Stimulated activated CD4-positive, alpha-beta T cell treated with anti-CD3 and anti-CD28 coated beads, Interleukin-12 subunit alpha, Interleukin-12 subunit beta, amount 100 ng/mL, for 4 hours (primary cell): ENCODE results near the gene WDR3.
"Not testable (repeated sequence)": the region's sequence is repeated elsewhere in the genome, so short reads cannot be mapped to it uniquely, and the experiment has no call there.

Source experiments
- DNase-seq: peaks from one replicate; pipeline ENCODE4 v3.0.0-alpha.2; 2020

Gene WDR3

DNA sequence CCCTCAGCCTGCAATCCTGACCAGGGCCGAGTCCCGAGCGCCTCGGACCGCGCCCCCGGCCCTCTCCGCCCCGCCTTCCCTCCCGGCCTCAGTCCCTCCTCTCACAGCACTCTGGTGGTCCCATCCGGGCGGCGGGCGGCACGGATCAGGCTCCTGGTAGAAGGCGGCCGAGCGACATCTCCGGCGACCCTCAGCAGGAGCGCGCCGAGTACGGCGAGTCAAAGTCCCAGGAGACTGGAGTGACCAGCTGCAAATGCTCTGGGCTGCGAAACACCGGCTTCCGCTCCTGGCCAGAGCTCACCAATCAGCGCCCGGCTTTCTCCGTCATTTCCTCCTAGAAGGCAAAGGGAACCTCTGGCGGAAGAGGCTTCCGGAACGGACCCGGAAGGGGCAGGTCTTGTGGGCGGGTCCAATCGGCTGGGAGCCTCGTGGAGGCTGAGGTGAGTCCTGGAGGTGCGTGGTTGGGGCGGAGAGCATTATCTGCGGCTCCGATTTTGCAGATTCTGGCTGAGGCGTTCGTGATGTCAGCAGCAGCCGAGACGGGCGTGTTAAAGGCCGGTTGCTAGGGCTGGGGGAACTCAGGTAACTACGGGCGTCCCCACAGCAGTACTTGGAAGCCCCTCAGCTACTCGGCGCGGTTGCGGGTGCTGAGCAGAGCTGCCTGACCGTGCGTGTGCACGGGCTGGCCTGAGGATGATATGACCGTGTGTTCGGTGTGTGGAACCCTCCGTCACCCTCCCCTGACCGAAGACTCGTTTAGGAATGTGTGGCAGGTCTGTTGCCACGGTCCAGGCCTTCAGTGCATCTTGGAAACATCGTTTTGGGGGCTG is at the start of gene WDR3, which contains the start of gene GDAP2:
Gene WDR3 (plus strand): TSS at position 397 of the 830 bp plus-strand sequence. CDS start 3,581 bp downstream, outside the sequence.
Gene GDAP2 (minus strand): TSS at position 279 of the 830 bp plus-strand sequence. CDS start 9,264 bp downstream, outside the sequence.
- DNase-seq: peak; percentile 91

DNA sequence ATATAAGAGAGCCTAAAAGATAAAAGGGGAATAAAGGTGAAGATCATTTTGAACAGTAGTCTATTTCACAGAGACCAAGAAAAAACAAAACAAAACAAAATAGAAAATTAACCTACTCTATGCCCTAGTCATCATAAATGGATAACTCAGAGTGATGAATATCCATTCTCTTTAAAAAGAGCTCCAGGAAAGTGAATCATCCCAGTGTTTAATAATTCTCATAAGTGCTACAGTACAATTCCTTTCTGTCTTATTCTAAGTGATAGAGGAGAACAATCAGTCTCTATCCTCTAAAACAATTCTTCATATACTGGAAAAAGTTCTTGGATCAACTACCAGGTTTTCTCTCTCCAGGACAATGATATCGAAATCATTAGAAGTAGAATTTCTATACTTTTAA is 45.9 kb upstream of the WDR3 start:
- DNase-seq: no peak

DNA sequence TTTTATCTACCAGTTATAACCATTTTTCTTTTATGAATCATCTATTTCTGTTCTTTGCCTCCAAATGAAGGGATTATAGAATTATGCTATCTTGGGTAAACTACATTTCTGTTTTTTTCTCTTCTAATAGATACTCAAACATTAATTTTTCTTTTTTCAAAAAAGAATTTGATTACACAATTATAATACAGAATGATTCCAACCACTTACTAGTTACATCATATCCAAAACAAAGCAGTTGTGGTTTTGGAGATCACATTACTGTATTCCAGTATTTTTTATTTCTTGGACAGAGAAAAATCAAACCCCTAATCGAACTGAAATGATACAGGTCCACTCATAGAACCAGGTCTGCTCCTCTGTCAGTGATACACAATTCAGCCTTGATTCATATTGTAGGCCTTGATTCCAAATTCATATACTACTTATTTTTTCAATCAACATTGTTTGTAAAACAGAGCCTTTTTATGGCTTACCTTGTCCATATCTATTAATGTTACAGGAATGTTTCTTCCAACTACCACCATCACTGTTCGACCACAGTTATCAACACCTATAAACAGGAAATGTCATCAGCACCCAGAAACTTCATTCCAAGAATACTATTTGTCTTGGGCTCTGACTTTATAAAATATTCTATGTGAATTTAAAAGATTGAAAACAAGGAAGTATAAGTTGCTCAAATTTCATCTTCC is 43.3 kb upstream of the WDR3 start:
- no peak for DNase-seq

DNA sequence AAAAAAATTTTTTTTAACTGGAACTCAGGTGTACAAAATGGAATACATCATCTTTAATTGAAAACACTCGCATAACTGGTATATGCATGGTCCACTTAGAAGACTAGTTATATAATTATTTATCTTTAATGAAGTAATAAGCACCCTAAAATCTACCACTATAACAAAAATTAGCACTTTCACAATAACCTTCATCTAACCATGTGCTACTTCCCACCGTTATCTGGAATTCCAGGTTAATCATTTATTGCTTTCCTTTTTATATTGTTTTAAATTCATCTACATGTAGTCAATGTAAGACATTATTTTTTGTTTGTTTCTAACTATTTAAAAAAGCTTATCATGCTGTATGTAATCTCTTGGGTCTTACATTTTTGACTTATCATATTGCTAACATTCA is 39.1 kb upstream of the WDR3 start:
- no peak for DNase-seq

DNA sequence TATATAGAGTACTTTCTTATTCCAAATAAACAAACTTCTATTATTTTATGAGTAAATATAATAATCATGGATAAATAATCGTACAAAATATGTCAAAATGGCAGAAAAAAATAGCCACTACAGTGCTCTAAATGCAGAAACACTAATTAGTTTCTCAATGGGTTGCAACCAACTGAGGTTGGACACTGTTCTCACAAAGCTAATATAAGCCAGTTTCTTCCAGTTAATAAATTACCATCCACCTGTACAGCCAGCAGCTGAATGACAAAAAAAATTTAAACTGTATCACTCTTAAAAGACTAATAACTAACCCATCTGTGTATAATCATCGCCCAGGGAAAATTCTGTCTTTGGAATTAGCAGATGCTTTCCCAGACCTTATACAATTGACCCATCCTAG is 37.0 kb upstream of the WDR3 start:
- no peak for DNase-seq

DNA sequence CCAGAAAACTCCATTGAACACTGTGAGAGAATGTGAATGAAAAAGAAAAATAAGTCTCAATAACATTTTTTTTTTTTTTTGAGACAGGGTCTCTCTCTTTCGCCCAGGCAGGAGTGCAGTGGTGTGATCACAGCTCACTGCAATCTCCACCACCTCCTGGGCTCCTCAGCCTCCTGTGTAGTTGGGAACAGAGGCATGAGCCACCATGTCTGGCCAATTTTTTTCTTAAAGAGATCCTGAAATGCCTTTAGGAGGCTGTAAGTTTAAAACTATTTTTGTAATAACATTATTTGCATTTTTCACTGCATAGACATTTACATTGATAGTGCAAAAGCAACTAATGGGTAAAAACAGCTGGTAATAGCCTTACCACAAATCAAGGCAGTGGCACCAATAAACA is 35.5 kb upstream of the WDR3 start:
- no peak for DNase-seq

DNA sequence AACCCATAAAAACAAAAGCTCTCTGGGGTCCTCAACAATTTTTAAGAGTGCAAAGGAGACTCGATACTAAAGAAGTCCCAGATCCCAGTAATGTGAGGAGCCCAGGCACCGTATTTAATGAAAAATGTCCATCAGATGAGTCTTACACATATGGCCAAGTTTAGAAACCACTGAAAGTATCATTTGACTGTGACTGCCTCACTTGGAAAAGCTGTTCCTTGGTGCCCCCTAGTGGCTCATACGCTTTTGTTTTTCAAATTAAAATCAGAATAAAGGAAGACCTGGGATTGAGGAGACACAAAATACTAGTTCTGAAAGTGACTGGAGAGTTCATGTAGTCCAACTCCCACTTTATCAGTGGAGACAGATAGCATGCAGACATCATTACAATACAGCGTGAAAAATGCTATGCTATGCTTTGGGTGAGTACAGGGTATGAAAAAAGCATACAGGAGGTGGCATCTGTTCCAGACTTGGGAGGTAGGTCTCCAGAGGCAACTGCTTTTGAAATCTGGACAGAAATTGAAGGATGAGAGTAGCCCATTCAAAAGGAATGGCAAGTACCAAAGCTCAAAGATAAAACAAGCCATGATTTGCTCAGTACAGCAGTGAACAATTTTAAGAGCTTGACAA is 33.9 kb upstream of the WDR3 start:
- DNase-seq: peak; percentile 44

DNA sequence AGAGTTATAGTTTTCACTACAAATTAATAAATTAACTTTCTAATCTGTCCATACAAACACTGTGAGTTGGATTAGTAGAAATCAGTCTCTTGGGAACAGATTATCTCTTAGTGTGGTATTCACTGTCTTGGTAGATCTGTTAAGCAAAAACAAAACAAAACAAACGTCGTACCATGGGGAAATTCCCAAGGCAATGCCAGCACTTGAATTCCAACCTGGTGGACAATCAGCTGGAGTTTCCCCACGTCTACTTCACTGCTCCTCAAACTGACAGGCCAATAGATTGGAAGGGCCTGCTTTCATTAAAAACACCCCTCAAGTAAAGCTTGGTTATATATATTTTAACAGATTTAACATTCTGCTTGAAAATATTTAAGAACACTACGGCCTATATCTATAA is 32.0 kb upstream of the WDR3 start:
- no peak for DNase-seq

DNA sequence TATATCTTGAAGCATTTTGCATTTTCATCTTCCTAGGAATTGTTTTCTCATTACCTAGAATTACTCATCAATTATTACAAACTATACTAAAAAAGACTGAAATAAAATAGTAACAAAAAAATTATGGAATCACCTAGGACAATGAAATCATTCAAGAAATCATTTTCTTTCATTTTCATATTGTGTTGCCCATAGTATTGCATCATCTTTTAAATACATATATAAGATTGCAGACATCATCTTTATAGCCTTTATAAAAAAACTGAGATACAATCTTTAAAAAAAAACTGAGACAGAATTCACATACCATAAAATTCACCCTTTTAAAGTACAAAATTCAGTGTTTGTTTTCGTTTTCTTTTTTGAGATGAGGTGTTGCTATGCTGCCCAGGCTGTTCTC is 29.7 kb upstream of the WDR3 start:
- DNase-seq: no peak

DNA sequence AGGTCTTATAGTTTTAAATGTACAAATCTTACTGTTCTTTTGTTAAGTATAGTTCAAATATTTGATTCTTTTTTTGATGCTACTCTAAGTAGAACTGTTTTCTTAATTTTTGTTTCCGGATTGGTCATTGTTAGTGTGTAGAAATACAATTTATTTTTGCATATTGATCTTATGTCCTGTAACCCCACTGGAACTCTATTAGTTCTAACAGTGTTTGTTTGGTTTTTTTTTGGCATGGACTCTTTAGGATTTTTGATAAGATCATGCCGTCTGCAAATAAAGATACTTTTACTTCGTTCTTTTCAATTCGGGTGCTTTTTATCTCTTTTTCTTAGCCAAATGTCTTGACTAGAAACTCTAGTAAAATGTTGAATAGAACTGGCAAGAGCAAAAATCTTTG is 26.6 kb upstream of the WDR3 start:
- no peak for DNase-seq

DNA sequence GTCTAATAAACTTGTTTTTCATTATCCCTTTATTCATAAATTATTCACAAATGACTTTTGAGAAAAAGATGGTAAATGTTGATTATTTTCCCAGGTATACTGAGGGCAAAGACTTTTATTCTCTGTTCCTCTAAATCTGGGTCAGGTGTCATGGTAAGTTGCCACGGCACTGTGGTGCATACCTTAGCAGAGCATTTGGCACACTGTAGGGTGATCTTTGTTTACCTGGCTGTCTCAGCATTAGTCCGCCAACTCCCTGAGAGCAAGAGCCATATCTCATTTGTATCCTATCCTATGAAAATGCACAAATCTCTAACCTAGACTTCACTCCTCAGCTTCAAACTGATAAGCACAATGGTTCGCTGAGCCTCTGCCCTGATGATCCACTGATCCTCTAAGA is 25.1 kb upstream of the WDR3 start:
- no peak for DNase-seq

DNA sequence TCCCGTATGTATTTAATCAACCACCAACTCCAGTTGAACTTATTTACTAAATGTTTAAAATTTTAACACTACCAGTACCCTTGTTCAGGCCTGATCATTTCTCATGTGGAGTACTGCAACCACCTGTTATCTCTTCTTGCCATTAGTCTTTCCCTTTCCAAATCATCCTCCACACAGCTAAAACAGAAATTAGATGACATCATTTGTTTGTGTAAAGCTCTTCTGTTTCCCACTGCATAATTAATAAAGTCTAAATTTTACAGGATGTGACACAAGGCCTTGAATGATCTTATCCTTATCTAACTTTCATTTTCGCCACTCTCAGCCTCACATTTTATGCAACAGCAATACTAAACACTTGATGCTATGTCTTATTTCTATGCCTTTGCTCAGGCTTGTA is 24.5 kb upstream of the WDR3 start:
- no peak for DNase-seq

DNA sequence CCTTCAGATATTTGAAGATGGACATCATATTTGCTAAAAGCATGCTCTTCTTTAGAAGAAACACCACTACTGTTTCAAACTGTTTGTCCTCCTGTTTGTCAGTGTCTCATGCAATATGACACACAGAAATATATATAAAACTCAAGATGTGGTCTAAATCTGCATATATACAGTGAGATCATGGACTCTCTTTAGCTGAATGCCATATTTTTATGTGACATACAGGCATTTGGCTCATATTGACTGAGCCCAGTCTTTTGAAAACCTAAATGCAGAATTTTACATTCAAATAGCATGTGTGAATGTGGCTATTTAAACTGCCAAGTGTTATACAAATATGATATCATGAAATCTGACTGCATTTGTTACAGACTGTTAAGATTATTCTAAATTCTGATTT is 18.5 kb upstream of the WDR3 start:
- DNase-seq: no peak

DNA sequence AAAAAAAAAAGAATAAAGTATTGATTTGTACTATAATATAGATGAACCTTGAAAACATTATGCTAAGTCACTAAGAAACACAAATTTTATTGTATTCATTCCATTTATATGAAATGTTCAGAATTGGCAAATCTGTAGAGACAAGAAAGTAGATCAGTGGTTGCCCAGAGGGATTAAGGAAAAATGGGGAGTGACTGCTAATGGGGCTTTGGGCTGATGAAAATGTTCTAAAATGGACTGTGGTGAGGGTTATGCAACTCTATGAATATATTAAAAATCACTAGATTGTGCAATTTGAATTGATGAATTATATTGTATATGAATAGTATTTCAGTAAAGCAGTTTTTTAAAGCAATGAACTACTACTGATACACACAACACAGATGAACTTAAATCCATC is 10.2 kb upstream of the WDR3 start:
- no peak for DNase-seq

DNA sequence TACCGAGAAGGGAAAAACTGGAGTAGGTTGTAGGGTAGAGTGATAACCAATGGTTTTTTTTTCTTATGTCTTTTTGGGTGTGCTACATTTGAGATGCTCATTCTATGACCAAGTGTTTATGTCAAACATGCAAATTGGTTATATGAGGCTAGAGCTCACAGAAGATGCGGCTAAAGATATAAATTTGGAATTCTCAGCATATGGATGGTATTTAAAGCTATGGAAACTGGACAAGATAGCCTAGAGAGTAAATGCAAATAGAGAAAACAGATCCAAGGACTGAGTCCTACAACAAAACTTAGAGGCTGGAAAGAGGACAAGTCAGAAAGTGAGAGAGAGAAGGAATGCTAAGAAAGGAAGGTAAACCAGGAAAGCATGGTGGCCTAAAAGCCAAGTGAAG is 7.5 kb upstream of the WDR3 start:
- no peak for DNase-seq

DNA sequence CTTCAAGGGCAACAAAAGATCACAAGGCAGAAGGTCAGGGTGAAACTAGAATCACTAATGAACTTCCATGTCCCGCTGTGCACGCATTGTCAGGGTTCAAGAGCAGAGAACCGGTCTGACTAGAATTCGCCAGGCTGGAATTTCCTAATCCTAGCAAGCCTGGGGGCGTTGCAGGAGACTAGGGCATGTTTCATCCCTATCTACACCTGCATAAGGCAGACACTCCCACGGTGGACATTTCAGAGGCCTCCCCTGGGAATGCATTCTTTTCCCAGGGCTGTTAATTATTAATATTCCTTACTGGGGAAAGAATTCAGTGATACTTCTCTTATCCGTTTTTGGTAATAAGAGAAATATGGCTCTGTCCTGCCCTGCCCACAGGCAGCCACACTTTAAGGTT is 6.8 kb upstream of the WDR3 start:
- not testable (repeated sequence) for DNase-seq

DNA sequence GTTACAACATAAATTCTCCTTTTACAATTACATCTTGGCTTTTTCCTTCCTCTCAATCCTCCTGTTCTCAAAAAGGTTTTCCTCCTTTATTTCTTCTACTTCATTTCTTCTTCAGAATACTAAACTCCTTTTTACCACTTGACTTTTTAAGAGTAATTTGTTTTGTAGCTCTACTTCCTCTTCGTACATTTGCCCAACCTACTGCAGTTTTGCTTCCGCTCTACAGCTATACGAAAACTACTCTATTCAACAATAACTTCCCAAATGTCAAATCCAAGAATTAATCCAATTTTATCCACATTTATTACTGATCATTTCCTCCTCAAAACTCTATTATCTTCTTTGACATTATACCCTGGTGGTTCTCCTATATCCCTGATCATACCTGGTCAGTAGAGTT is 3.6 kb upstream of the WDR3 start:
- DNase-seq: no peak

DNA sequence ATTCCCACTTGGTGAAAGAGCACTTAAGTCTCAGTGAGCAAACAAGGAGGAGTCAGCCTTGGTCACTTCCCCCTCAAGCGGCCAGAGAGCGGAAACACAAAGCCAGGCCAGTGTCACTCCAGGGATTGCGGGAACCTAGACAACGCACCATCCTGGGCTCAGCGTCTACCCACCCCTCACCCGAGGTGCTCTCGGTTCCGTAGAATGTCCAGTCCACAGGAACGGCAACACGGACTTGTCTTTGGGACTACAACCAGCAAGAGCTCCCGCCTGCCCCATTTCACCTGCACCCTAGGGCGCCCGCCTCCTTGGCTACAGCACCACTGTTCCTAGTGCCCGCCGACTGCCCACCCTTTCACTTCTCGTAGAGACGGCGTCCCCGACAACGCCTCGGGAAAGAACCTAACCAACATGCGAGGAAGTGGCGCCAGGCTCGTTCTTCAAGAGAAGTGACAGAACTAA is 627 bp upstream of the WDR3 start:
- peak; percentile 16 for DNase-seq

DNA sequence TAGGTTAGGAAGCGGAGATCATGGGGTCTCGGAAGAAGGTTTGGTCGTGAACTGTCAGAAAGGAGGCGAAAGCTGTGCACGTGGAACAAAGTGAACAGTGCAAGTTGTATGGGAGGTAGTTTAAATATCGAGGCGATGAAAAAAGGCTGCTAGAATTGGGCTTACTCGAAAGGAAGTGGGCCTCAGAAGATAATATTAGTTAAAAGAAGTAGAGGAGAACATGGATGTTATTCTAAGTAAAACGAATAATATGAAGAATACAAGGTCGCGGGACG is 571 bp downstream of the WDR3 start:
- no peak for DNase-seq

DNA sequence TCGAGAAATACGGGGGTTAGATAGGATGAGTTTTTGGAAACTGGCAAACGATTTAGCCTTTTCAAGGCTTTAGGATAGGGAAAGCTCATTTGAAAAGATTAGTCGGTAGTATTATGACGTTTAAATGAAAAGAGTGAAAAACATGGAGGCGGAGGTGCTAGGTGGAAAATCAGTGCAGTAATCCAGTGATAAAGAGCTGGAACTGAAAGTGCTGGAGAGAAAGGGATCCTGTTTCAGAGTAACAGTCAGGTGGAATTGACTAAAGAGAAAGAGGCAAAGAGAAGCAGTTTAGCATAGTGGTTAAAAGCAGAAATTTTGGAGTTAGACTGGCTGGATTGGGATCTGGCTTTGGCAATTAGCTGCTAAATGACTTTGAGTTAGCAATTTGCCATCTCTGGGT is 945 bp downstream of the WDR3 start:
- DNase-seq: no peak

DNA sequence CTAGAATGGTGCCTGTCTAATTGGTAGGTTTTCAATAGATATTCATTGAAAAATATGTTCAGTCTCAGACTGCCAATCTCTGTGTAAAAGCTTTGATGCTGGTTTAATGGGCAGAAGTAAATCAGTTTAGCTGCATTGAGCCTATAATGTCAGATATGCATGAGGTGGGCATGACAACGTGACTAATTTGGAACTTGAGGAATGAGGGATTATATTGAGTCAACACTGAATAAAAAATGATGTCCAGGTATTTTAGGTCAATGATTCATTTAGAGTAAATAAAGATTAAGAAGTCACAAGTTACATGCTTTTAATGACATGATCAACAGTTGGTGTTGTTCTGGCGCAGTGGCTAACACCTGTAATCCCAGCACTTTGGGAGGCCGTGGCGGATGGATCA is 3.0 kb downstream of the WDR3 start:
- DNase-seq: no peak

DNA sequence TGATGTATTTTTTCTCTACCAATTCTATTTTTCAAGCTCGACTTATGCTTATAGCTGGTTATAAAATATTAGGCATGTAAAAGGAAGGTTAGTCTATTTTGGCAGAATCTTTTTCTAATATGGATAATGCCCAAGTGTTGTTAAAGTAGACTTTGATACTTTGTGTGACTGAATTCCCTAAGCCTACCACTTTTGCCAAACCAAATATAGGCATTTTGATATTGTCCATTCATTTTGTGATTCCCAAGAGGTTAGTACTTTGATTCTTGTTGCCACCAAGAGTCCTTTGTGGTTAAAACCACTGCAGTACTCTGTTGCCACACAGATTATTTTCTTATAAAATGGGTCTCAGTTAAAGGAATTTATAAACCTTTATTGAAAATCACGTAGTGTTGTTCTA is 4.2 kb downstream of the WDR3 start:
- no peak for DNase-seq

DNA sequence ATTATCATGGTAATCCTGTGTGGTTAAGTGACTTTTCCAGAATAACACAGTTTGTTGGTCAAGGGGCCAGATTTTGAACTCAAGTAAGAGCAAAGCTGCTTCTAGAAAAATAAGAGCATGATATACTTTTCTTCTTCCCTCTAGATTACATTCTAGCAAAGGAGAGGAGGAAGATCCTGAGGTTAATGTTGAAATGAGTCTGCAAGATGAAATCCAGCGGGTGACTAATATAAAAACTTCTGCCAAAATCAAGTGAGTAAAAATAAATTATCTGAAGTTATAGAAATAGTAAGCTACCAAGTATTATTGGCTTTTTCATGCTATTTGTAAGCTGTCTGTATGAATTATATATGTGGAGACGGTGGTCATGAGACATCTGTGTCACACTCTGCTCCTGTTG is 12.8 kb downstream of the WDR3 start:
- no peak for DNase-seq

DNA sequence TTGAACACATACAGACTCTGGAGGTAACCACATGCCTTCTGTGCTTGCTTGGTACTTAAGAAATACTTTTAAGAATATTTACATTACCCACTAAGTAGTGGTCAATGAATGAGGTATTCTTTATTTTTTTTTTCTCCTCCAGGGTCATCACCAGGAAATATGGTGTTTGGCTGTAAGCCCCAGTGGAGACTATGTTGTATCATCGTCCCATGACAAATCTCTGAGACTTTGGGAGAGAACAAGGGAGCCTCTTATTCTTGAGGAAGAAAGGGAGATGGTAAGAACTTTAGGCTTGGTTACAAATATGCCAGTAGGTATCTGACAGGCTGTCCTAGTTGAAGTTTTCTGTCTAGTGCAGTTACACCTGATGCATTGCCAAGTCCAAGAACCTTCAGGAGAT is 22.8 kb downstream of the WDR3 start:
- DNase-seq: no peak
